ENCODE measurements around the gene PCGF5.

- TF ChIP-seq RNF2 (IDR thresholded peaks at IDR 0.05) = no peak
- no peak for TF ChIP-seq EZH2 (IDR thresholded peaks at IDR 0.05; ENCODE audit: borderline replicate concordance, low read depth, low read length)
- no peak for TF ChIP-seq SRSF1 (IDR thresholded peaks at IDR 0.05; ENCODE audit: low read depth, low read length)
- no peak for TF ChIP-seq NCOA1 (IDR thresholded peaks at IDR 0.05; ENCODE audit: low read depth)
- no peak for TF ChIP-seq L3MBTL2 (IDR thresholded peaks at IDR 0.05)
- TF ChIP-seq ZNF766 (CRISPR knock-in tag; conservative IDR thresholded peaks at IDR 0.05) = no peak
Observed at GRCh38 chr10:91317541-91317940, 97.1 kb downstream of the PCGF5 start.
